WTC11 (cell line): ENCODE measurements around the gene CLASP2.

ENCODE experiments used
- E2F4 ChIP-seq: sonication (generic); formaldehyde crosslinking; IDR thresholded peaks from 2 replicates; pipeline ENCODE4 v1.8.1; 2022; ENCODE audit warnings: low read depth, mild to moderate bottlenecking, moderate library complexity, missing genetic modification reagents, borderline replicate concordance
- TF ChIP-seq, protein P1 (sequence below): fragments of 250-450 bp; sonication (Bioruptor Pico); IDR thresholded peaks from 2 replicates; pipeline ENCODE4 v1.9.0; 2021; ENCODE audit warnings: moderate library complexity, mild to moderate bottlenecking, inconsistent platforms, borderline replicate concordance

- no peak for TF ChIP-seq E2F4
- TF ChIP-seq, protein P1, sequence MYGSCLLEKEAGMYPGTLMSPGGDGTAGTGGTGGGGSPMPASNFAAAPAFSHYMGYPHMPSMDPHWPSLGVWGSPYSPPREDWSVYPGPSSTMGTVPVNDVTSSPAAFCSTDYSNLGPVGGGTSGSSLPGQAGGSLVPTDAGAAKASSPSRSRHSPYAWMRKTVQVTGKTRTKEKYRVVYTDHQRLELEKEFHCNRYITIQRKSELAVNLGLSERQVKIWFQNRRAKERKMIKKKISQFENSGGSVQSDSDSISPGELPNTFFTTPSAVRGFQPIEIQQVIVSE (CRISPR knock-in tag) = no peak
Measured at GRCh38 chr3:33447958-33448357, 270.1 kb downstream of the CLASP2 start.
